Suppressor macrophage treated with lipopolysaccharide for 1 hour (primary cell): ENCODE measurements around the gene KIZ.

Source experiments
- DNase-seq, 3 donors: peaks; one replicate each; pipeline ENCODE4 v3.0.0-alpha.2; 2020 to 2022

The KIZ gene

DNA sequence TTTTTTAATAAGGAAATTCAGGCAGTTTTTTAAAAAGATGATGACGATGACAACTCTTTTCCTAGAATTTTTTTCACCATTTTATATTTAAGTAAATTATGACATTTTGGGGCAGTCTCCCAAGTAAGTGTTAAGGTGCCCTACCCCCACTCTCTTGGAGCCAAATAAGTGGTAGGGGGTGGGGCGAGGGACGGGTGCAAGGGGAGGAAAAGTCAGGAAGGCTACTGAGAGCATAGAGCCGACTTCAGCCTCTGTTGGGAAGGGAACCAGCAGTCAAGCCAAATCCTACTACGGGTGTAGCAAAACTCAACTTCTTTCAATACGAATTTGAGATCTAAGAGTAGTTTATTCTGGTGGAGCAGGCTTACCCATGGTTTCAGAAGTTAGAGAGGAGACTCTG lies 54.4 kb downstream of the KIZ start:
- no peak for DNase-seq

DNA sequence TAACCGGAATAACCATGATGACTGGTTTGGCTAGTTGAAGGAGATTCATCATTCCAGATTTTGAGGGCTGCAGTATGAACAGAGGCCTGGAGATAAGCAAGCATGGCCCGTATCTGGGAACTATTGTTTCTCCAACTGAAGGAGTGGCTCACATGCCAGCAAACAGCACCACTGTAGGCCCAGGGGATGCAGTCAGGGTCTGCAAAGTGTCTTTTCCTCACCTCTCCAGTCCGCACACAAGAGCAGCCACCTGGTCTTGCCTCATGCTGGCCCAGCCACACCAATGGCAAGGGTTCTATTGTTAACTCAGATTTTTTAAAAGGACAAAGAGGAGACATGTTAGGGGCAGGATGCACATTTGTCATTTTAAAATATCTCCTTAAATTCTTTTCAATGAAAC lies 55.1 kb downstream of the KIZ start:
- DNase-seq: no peak

DNA sequence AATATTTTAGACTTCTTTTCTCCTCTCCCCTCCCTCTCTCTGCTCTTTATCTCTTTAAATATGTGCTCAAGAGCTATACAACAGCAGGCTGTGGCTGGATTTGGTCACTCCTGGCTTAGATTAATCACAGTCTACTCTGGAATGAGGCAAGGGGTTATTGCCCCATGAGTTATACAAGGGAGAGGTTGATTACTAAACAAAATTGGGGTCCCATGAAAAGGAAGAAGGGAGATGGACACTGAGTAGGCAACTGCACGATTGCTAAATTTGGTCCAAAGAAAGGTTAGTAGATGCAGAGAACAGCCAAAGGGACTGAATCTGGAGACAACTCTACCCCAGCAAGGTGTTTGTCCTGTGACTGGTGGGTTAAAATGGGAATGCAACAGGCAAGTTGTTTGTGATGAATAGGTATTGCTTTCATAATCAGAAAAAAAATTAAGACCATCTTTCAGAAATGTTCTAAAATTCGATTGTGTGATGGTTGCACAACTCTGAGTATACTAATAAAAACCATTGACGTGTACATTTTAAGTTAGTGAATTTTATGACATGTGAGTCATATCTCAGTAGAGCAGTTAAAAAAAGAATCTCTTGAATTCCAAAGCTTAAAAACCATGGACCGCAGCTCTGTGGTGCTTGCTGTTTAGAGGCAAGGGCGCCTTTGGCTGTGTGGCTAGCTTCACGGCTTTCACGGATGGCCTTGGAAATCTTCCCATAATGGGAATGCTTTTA lies 57.1 kb downstream of the KIZ start:
- DNase-seq: no peak

DNA sequence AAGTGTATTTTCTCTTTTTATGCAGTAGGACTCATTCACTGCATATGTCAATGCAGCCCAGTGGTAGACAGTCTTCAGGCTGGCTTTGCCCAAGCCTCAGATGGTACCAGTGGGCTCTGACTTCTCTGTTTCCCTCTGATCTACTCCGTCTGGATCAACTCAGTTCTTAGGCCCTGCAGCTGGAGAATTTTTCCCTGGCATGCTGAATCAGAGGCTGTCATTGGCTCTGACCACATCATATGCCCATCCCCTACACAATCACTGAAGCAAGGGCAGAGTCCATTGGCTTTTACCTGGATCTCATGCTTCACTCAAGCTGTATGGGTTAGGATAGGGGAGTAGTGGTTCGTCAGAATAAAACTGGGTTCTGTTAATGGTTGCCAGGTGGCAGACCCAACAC lies 57.8 kb downstream of the KIZ start:
- DNase-seq: no peak

DNA sequence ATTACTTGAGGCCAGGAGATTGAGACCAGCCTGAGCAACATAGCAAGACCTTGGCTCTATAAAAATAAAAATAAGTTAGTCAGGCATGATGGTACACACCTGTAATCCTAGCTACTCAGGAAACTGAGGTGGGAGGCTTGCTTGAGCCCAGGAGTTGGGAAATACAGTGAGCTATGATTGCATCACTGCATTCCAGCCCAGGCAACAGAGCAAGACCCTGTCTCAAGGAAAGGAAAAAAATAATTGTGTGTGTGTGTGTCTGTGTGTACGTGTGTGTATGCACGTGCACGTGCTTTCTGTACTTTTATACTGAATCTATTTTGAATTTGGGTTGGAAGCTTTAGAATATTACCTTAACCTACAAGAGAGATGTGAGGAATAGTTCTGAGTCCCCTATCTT lies 58.9 kb downstream of the KIZ start:
- no peak for DNase-seq

DNA sequence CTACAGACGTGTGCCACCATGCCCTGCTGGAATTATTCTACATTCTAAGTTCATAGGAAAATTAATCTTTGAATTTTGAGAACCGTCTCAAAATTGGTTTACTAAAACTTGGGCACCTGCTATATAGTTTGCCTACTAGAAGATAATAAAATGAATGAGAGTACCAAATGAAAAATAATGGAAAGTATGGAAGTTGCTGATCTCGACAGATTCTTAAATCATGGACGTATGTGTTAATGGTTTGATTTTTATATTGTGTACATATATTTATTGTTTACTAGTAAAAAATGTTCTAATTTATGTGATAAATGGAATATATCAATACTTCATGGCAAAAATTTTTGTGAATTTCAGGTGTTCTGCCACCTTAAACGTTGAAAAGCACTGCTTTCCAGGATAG lies 60.0 kb downstream of the KIZ start:
- no peak for DNase-seq

DNA sequence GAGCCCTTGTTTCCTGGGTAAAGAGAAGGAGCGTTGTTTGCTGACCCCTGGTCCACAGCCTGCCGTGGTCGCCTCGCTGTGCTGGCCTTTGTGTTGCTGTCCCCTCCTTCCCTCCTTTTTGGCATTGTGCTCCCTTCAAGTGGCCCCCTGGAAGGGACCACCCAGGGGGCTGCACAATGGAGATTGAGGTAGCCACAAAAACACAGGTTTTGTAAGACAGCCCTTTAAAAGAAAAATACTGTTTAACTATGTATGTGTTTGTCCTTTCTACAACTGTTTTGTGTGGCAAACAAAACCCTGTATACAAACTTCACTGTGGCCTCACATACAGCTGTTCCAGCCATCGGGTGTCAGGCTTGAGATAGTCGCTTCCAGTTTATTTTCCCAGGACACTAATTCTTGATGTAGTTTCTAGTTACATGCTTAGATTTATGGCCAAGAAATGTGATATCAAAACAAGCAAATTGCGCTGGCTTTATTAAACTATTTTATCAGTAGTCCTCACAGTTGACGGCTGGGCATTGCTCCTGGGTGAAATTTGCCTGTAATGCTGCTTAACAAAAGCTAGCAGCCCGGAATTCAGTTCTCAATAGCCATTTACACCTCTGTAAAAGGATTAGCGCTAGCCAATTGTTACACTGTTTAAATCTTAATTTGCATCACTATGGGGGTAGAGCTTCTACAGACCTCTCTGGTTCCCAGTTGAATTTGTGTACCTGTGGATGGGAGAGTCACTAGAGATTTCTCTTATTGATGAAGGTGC lies 64.1 kb downstream of the KIZ start:
- no peak for DNase-seq

DNA sequence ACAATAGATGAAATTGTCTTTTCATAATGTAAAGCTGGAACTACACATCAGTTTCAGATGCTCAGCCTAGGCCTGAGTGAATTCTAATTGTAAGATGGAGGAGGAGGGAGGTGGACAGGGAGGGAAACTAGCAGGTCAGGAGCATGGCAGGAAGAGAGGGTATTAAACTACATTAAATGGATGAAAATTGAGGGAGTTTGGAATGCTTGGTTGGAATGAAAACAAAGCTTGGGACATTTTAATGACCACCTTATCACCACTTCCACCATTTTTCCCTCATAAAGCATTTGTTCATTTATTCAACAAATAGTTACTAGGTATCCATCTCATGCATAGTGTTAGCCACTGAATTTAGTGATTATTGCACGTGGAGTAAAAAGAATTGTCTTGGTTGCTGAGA lies 65.0 kb downstream of the KIZ start:
- no peak for DNase-seq

DNA sequence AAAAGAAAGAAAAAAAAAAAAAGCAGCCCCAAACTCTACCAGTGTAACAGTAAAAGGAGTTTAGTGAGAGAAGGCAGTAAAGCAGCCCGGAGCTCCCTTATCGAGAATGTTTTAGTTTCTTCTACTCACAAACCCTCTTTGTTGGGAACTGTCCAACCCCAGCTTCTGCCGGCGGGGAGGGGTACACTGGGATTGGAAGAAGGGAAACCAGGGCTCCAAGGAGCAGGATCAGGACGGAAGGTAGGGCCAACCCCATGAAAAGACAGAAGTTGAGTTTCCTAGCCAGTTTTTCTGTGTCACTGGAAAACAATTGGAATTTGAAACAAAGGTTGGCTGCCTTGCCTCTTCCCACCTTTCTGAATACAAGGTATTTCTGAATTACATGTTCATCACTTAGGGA lies 66.0 kb downstream of the KIZ start:
- DNase-seq: no peak

DNA sequence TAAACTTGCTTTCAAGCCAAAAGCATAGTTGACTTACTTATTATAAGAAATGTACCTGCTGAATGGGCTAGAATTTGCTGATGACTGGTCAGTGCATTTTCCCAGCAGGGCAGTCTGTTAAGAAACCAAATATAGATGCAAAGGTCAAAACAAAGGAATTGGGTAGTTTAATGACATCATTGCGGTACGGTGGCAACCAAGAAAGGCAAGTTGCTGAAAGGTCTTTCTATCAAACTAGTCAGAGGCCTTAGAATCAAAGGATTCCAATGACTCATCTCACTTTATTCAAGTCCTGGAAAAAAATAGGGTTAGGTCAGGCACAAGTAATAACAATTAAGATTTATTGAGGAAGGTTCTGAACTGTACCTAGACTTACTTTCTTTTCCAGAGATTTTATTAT lies 76.4 kb downstream of the KIZ start:
- peak in 2 of 3 donors; percentile 2 to 19 for DNase-seq

DNA sequence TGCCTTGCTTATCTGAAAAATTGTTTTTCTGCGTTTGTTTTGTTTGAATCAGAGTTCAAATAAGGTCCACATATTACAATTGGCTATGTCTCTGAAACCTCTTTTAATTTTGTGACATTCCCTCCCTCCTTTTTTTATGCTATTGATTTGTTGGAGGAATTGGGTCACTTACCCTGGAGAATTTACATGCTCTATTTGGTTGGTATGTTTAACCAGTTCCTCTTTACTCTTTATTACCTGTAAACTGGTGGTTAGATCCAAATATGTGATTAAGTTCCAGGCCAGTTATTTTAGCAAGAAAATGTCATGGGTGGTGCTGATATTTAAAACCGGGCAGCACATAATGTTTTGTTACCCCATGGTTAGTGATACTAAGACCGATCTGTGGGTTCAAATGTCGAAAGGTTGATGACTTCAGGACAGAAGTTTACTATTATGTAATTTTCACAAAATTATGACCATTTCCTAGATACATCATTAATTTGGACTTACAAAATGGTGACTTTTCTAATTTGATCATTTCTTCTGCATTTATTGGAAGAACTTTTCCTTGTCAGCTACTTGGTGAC lies 77.3 kb downstream of the KIZ start:
- no peak for DNase-seq

DNA sequence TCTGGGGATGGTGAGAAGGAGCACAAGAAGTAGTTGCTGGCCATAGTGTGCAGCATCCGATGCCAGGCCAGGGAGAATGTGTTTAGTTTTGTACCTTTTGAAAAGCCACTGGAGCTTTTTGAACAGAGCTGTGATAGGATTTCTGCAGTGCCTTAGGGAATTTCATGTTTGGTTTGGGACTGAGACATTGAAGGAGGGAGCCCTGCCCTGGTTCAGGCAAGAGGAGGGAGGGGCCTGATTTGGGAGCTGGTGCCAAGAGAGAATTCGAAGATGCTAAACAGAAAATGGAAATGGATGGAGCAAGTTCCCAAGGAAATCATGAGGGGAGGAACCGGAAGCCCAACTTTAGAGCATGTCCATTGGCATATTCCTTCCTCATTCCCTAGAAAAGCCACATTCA lies 80.7 kb downstream of the KIZ start:
- DNase-seq: no peak

DNA sequence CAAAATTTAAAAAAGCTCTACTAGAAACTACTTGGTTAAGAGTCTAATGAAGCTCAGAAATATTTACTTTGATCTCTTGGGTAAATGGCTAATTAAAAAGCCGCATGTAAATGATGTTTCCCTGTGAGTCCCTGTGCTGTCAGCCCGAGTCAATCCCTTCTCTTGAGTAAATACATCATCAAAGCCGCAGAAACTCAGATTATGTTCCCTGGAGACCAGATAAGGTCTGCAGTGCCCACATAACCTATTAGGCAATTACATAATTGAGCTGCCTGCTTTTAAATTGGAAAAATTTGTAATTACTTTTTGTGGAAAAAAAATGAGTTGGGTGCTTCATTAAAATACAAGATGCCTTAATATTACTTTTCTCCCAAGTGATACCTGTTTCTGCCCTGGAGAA lies 83.1 kb downstream of the KIZ start:
- DNase-seq: no peak

DNA sequence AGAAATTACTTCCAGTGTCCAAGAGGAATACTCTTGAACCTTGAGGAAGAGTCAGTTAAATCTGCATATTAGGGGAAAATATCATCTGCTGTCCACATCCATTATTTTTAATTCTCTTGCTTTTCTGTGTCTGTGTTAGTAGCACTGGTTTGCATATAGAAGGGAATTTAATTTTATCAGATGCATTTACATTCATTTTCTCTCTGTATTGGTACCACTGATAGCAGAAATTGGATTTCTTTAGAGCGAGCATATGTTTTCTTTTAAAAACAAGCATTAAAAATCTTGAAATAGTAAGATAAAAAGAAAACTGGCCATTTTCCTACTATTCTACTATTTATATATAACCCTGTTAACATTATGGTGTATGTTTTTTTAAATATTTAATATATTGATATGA lies 83.8 kb downstream of the KIZ start:
- DNase-seq: no peak

DNA sequence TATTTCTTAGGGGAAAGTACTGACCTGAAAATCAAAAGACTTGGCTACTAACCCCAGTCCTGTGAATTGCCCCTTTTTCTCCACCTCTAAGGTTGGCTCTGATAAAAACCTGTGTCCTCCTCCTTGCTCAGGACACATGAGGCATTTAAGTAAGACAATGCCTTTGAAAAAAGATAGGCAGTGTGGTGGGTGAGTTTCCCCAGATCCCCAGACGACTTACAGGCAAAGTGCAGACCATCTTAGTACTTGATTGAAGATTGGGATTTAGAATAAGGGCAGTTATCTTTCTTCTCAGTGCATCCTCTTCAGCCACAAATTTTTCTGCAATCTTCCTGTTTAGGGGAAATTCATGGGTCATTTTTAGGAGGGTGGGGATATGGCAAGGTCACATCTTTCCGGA lies 87.8 kb downstream of the KIZ start:
- no peak for DNase-seq

DNA sequence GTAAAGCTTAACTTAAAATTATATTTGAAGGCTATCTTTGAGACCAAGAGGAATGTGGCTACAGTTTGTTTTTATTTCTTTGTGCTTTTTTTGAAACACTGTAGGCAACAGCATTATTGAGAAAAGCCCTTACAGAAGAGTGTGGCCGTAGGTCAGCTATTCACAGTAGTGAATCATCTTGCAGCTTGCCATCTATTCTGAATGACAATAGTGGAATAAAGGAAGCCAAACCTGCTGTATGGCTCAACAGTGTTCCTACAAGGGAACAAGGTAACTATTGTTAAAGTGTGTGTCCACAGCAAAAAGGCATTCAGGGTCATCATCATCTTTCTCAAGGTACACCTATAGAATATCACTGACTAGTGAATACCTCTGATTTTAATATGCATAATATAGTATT lies 88.5 kb downstream of the KIZ start:
- DNase-seq: no peak

DNA sequence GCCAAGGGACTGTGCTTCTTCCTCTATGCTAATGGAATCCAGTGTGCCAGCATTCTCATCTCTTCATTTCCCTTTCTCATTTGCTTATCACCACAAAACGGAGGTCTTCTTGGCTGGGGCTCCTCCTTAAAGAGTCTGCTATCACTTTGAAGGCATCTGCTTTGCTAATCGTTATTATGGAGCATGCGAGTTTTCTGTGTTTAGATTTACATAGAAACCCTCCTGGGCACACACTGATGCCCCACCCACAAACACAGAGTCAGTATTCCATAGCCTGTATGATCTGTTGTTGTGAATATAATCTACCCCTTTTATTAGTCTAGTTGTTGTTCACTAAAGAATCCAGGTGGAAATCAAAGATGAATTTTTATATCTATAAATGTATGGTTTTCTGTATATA lies 93.8 kb downstream of the KIZ start:
- DNase-seq: no peak

DNA sequence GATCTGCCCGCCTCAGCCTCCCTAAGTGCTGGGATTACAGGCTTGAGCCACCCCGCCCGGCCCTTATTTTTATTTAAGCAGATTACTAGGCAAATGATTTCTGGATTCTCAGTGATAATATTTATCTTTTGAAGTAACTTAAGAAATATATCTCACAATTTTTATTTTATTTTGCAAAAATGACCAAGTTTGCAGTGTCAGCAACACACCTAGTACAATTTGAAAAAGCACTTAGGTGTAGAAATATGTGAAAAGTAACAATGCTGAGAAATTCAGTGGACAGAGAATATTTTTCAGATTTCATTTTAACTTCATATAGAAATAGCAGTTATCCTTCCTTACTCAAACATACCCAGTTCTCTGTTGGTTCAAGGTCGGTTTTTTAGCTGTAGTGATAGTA lies 98.3 kb downstream of the KIZ start:
- no peak for DNase-seq

DNA sequence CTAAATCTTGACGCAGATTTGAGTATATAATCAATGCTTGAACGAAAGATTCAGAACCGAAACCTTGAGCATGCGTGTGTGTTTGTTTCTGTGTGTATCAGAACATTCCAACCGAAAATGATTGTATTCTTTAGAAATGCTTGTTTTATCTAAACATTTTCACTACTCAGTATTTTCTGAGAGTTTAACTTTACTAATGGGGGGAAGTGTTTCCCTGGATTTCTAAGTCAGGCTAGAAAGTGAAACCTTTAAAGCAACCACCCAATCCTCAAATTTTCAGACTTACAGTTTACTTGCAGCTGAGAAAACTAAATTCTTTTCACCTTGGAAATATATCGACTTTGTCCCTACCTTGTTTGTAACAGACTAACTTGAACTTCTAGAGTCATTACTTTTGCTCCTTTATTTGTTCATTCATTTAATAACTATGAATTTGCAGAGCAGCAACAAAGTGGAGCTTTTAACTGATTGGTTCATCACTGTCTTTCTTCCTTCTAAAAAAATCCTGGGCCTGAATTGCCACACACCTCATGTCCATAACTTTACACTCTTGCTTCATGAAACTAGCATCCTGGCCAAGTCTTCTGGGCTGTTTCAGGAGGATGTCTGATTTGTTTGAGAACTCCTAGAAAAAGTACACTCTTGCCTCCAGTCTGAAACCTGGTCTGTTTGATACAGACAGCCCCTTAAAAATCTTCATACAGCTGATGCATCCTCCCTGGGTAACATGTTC lies 99.5 kb downstream of the KIZ start:
- no peak for DNase-seq

DNA sequence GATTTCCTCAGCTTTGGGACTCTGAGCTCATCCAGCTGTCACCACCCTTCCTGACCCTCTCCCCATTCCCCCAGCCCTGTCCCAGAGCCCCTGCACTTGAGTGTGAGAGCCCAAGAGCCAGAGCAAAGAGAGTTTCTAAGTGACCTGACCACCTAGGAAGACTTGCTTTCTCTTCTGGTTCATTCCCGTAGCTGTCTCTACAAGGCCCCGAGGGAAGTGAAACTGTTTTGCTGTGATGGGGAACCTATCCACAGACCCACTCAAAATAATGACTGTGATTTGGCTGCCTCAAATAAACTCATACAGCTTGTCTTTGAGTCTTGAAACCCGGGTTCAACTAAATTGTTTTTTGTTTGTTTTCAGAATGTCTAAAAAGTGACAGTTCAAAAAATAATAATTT lies 102.6 kb downstream of the KIZ start:
- DNase-seq: peak in 2 of 3 donors; percentile 48

DNA sequence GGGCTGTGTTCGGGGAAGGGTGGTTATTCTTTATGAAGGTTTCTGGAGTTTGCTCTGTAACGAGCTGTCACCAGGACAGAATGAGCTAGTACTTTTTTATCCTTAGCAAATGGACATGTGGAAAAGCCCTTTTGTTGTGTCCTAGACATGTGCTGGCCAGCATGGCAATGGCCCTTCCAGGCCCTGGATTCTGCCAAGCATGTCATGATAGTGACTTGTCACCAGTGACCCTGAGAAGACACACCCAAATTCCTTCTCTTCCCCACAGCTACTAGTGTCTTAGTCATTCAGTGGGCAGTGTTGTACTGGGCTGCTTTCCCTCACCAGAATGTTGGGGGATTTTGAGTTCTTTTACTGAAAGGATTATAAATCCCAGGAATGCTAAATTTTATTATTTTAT lies 103.3 kb downstream of the KIZ start:
- DNase-seq: no peak

DNA sequence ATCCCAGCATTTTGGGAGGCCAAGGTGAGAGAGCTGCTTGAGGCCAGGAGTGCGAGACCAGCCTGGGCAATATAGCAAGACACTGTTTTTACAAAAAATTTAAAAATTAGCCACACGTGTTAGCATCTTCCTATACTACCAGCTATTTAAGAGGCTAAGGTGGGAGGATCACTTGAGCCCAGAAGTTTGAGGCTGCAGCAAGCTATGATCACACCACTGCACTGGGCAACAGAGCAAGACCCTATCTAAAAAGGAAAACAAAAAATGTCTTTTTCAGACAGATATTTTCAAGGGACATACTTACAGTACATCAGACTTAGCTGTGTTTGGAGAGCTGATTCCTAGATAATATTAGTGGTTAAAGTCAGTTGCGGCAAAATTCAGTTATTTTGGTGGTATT lies 104.3 kb downstream of the KIZ start:
- no peak for DNase-seq

DNA sequence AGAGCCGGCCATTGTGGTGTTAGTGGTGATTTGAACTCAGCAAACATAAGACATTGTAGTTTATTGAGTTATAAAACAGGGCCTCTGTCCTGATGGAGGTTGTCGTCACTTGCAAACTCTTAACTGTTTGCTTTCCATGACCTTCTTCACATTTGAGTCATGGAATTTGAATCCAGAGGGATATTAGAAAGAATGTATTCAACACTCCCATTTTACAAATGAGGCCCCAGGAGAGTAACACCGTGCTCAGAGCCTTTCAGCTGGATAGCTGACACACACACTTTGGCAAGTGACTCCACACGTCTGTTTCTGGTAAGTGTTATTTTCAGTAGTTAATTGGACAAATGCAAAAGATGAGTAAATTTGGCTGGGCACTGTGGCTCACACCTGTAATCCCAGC lies 104.8 kb downstream of the KIZ start:
- DNase-seq: no peak
